ENCODE results near the gene COLEC11.
"Not testable (repeated sequence)": the region's sequence is repeated elsewhere in the genome, so short reads cannot be mapped to it uniquely, and the experiment has no call there.

COLEC11 gene

GRCh38 chr2:3606370-3607201 lies 11.7 kb downstream of the COLEC11 start:
- peak; percentile 78 for DNase-seq

GRCh38 chr2:3608373-3609278 lies 13.7 kb downstream of the COLEC11 start:
- DNase-seq, result no peak

- DNase-seq, result not testable (repeated sequence)
These were observed 14.4 kb downstream of the COLEC11 start for GRCh38 chr2:3609279-3609673.

GRCh38 chr2:3610415-3610814 lies 15.5 kb downstream of the COLEC11 start:
- DNase-seq, result no peak

- no peak for DNase-seq
These were observed 16.1 kb downstream of the COLEC11 start for GRCh38 chr2:3610881-3611505.

- DNase-seq, result no peak
These were observed 16.7 kb downstream of the COLEC11 start for GRCh38 chr2:3611589-3611988.

- no peak for DNase-seq
These were observed 18.0 kb downstream of the COLEC11 start for GRCh38 chr2:3612639-3613523.

GRCh38 chr2:3613524-3613905 lies 18.6 kb downstream of the COLEC11 start:
- DNase-seq, result no peak

GRCh38 chr2:3614743-3615142 lies 19.8 kb downstream of the COLEC11 start:
- DNase-seq, result not testable (repeated sequence)

- not testable (repeated sequence) for DNase-seq
These were observed 20.8 kb downstream of the COLEC11 start for GRCh38 chr2:3615541-3616200.

- not testable (repeated sequence) for DNase-seq
These were observed 21.7 kb downstream of the COLEC11 start for GRCh38 chr2:3616435-3617197.

GRCh38 chr2:3617198-3617890 lies 22.4 kb downstream of the COLEC11 start:
- DNase-seq, result no peak

GRCh38 chr2:3618367-3618766 lies 23.5 kb downstream of the COLEC11 start:
- DNase-seq, result no peak

GRCh38 chr2:3619033-3619432 lies 24.1 kb downstream of the COLEC11 start:
- no peak for DNase-seq

GRCh38 chr2:3619661-3620060 lies 24.7 kb downstream of the COLEC11 start:
- DNase-seq, result not testable (repeated sequence)

GRCh38 chr2:3620834-3621233 lies 25.9 kb downstream of the COLEC11 start:
- no peak for DNase-seq

- no peak for DNase-seq
These were observed 28.1 kb downstream of the COLEC11 start for GRCh38 chr2:3622967-3623366.

GRCh38 chr2:3624059-3624794 lies 29.3 kb downstream of the COLEC11 start:
- DNase-seq, result no peak

- no peak for DNase-seq
These were observed 30.3 kb downstream of the COLEC11 start for GRCh38 chr2:3625186-3625585.

Measured in NCI-H1694 (cell line).